ENCODE measurements around the gene EDNRA.
"Not testable (repeated sequence)": the region's sequence is repeated elsewhere in the genome, so short reads cannot be mapped to it uniquely, and the experiment has no call there.

EDNRA gene

DNA sequence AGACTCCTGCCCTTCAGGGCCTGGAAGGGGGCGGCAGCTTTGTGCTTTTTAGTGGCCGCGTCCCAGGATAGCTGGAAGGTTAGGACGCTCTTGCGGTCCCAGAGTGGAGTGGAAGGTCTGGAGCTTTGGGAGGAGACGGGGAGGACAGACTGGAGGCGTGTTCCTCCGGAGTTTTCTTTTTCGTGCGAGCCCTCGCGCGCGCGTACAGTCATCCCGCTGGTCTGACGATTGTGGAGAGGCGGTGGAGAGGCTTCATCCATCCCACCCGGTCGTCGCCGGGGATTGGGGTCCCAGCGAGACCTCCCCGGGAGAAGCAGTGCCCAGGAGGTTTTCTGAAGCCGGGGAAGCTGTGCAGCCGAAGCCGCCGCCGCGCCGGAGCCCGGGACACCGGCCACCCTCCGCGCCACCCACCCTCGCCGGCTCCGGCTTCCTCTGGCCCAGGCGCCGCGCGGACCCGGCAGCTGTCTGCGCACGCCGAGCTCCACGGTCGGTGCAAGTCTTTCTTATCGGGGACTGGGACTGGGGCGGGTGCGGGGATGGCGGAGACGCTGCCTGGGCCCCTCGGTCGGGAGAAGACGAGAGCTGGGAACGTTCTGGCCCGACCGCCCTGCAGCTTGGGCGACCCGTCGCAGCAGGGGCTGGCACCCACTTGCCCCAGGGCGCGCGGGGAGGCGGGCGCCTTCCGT, at the start of gene EDNRA:
TSS of gene EDNRA (plus strand) at position 207 of the 686 bp plus-strand sequence. CDS start 4,585 bp downstream, outside the sequence.
- DNase-seq: no peak

DNA sequence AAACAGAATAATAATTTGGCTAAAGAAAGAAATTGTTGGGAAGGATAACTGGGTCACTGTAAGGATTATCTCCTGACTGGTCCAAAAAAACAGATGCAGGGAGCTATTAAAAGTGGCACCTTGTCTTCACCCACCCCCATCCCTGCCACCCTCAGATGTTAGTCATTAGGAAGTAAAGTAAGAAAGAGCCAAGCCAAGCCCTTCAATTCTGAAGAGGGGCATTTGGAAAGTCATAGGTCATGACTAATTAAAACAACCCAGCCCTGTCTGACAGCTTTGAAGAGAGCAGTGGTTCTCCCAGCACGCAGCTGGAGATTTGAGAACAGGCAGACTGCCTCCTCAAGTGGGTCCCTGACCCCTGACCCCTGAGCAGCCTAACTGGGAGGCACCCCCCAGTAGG, 46.5 kb upstream of the EDNRA start:
- DNase-seq: not testable (repeated sequence)

DNA sequence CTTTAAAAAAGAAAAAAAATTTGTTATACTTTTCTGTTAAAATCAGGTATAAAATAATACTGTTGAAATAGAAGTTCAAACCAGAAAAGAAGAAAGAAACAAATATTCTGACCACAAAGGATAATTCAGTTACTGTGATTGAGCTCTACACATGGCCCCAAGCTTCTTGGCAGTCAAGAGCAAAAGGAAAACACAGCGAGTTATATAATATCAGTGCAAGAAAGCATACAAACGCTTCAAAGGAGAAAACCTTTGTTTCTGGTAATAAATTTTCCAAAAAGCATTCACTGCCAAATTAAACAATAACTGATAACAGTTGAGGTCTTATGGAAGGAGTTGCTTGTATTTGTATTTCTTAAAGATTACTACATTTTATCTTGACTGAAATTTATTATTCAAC, 40.5 kb upstream of the EDNRA start:
- no peak for DNase-seq

DNA sequence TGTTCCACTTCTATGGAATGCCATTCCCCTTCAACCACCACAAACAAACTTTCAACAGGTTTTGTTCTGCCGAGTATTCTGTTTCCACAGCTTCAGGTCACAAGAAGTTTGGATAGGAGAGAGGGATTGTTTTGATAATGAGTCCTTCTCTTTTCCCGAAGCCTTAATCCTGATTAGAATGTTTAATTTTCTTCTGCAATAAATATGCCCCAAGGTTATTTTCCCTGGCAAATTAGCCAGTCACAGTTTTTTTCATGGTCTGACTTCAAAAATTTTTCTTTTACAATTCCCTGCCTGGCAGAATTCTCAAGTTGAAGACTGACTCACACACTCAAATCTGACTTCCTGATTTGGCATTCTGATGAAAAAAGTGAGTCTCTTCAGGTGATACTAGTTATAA, 33.1 kb upstream of the EDNRA start:
- no peak for DNase-seq

DNA sequence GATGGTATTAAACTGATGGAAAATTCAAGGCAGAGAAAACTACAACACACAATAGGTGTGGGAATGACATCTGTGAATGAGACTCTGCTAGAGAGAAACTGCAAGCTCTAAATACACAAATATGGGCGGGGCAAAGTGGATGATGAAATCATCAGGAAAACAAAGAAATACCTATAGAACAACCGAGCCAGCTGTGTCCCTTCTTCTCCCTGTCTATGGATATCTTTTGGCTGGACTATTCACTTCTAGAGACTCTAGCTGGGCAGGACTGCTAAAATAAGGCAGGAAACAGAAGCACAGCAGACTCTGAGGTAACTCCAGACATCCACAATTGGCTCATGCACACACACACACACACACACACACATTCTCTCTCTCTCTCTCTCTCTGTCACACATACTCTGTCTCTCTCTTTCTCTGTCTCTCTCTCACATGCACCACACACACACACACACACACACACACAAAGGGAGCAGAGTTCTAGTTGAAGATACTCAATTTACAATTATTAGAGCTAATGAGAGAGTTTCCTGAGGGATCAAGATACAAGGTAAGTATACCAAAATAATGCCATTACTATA, 27.2 kb upstream of the EDNRA start:
- DNase-seq: no peak

DNA sequence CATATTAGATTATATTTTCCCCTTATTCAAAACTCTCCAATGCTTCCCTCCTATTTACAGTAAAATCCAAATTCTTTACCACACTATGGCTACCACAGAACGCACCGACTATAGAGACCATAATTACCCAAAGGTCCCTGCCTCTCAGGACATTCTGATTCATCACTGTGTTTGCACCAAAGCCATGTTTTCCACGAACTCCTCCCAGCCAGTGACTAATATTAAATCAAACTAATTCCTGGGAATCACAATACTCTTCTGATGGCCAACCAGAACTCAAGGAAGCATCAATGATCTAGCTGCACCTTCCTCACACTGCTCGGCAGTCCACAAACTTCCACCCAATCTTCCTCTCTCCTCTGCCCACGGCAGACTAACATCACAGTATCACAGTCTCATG, 24.2 kb upstream of the EDNRA start:
- no peak for DNase-seq

DNA sequence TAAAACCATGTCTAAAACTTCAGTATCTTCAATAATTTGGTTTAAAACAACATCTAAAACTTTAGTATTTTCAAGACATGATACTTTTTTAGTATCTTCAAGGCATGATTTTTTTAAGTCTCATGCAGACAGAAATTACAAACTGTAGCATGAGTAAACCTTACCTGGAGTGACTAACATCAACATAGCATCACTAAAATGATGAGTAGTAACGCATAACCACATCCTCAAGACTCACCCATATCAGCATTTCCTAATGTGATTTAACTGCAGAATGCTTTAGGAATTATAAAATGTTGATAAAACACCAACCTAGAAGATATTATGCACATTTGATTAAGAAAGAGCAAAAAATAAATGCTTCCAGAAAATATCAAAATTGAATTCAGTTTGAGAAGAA, 19.7 kb upstream of the EDNRA start:
- no peak for DNase-seq

DNA sequence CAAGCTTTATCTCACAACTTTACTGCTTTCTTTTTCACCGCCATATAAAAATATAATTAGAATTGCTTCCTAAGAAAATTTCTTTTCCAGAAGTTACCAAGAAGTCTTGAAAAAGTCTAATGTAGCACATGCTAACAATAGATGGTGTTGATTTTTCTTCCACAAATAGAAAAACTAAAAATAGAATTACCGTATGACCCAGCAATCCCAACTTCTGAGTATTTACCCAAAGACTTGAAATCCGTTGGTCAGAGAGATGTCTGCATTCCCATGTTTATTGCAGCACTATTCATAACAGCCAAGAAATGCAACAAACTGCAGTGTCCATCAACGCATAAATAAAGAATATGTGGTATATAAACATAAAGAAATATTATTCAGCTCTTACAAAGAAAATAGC, 17.8 kb upstream of the EDNRA start:
- no peak for DNase-seq

DNA sequence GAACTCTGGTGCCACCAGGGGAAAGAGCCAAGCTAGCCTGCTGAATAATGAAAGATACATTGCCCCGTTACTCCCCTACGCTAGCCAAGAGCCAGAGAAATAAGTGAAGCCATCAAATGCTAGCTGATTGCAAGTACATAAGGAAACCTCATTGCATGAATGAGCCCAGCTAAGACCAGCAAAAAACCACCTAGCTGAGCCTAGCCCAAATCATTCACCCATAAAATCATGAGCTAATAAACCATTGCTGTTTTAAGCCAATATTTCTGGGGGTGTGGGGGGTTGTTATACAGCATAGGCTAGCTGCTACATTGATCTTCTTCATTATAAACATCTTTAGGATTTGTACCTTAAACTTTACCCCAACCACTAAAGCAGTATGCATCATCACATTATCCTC, 15.4 kb upstream of the EDNRA start:
- DNase-seq: no peak

DNA sequence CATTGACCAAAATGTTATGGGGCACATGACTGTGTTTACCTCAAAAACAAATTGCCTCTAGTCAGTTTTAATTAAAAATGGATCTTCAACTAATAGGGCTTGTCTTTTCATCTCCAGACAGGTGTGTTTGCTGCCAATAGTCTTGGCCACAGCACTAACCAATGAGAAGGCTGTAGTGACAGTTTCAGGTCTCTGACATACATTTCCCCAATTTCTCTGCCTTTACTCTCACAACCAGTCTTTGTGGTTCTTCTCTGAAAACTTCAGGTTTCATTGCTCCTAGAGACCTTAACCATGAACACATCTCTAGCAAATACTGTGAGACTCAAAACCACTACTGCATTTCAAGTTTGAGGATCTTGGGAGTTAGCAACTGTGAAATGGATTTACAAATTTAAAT, 3.5 kb upstream of the EDNRA start:
- DNase-seq: no peak

DNA sequence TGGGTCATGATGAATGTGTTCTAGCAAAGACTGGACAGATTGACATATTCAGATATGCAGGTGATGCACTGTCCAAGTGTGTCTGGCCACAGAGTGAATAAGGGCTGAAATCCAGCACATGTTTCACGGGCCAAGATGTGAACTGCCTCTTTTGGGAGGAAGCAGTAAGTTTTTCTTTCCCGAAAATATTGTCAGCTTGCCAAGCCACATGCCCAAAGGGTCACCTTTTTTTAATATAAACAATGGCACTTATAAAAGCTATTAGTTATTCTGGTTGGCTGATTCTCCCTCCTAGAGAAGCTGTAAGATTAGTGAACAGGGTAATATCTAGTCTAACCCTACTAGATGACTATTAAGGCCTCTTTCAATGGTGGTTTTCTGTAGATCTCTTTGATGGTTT, 1.5 kb upstream of the EDNRA start:
- no peak for DNase-seq

DNA sequence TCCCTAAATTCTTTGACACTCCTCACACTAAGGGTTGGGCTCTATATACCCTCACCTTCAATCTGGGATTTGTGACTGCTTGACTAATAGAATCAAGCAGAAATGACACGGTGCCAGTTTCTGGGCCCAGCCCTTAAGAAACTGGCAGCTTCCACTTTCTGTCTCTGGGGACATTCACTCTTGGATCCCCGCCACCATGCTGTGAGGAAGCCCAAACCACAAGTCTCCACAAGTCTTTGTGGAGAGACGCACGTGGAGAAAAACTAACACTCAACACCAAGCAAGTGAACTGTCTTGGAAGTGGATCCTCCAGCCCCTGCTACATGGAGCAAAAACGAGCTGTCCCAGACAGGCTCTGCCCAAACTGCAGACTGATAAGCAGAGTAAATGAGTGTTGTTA, 1.1 kb upstream of the EDNRA start:
- DNase-seq: no peak

DNA sequence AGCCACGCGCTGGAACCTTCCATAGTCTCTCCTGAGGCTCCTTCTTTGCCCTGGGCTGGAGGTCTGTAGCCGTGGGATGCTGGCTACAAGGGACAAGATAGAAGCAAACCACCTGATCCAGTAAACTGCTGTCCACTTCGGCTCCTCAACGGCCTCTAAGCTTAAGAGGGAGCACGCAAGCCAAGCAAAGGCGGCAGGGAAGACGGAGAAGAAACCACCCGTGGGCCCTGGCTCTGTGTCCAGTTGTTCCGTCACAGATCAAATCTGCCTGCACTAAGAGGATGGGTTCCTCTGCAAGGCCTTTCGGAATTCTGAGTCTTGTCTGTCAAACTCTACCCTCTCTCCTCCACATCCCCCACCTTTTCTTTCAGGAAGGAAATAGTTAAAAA, 401 bp upstream of the EDNRA start:
- DNase-seq: no peak

DNA sequence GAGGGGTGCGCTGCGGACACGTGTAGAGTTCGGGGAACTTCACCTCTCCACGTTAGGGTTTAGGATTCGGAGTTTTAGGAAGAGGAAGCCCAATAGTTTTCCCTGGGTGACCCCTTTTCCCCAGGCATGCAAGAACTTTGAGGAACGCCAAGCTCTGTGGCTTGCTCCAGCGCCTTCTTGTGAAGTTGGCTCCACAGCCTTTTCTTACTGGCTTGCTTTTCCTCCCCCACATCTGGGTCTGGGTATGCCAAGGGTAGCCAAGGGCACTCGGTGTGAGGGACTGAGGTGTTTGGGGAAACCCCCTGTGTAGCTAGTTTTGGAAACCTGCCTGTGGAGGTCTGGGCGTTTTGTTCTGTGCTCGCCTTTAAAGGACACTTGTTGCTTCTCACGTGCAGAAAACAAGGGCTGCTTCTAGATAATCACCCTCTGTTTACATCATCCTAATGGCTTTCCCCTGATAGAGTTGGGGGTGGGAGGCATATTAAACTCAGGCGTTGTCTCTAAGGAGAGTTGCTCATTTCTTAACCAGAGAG, 746 bp downstream of the EDNRA start:
- no peak for DNase-seq

DNA sequence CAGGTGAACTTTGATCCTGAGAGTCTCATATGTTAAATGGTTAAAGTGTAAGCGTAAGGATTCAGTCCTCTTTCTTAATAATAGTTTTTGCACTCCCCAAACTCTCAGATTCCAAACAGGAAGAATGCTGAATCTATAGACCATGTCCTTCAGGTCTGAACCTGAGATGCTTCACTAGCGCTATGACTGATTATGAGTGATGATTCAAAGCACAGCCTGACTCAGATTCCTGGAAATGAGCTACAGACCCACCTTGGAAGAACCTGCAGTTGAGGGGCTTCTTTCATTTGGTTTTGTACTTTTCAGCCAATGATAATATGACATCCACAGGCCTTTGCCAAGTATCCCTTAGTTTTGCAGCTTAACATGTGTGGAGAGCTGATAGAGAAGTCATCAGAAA, 1.4 kb downstream of the EDNRA start:
- no peak for DNase-seq

DNA sequence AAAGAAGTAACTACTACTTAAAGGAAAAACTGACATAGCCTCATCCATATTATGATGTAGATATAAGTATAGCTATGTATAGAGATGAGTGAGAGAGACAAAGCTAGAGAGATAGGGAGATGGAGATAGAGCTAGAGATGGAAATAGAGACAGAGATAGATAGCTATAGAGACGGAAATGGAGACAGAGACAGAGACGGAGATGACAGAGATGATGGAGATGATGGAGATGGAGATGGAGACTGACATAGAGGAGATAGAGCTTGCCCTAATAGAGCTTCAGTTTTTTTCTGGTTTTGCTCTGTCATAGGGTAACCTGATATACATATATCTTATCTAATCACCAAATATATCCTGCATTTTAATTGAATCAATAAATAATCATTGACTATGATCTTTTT, 4.3 kb downstream of the EDNRA start:
- no peak for DNase-seq

DNA sequence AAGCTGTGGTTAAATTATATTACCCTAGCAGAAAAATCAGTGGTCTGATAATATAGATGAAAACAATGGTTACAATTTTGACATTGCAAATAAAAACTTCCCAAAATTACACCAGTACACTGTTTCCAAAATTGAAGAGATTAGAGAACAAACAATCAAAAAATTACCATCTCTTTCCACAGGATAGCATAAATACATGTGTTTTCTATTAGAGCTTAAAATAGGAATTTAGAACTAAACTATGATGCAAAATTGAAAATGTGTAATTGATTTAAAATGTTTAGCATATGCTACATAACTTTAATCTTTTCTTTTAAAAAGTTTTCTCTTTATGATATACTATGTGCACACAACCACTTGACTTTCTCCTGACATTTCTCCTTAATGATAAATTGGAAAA, 6.7 kb downstream of the EDNRA start:
- no peak for DNase-seq

DNA sequence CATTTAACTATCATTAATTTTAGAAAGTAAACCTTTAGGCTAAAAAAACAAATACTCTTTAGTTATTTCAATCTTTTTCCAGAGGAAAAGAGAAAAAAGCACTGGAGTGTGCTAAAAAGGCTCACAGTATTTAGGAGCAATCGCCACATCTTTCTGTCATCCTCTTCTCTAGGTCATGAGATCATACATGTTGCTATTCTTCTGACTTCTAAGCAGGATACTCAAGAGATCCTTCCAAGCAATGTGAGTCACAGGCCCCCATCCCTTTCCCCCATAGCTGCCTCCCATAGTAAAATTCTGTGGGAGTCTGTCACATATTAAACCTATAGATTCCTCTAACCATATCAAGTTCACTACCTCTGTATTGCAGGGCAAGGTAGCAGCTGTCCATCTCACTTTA, 7.7 kb downstream of the EDNRA start:
- DNase-seq: no peak

DNA sequence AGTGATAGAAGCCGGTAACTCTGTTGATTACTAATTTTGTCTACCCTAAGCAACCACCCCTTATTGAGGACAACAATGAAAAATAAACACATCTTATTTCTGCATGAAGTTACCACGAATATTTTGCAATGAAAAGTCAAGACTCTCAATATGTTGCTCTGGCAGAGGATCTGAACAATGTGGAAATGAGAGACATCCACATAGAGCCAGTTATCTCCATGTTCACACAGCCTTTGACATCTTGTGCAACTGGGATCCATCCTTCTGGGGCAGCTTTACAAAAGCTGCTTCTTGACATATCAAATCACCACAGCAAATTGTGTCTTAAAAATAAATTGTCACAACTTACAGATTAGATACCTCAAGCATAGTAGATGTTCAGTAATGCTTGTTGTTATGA, 10.2 kb downstream of the EDNRA start:
- DNase-seq: no peak

DNA sequence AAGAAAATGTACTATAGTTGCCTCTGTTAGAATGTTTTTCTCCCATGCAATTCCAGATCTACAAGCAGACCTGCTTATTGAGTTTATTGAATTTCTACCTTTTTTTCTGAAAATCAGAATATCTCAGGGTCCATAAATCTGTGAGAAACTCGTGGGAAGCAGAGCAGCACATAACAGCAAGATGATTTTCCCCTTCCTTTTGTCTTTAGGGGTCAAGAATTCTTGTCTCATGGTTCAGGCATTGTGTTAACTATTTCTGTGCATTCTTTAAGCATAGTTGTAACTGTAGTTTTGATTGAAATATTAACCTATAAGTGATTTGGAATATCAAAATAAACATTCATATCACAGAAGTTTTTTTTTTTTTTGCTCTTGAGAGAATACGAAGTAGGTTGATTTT, 11.4 kb downstream of the EDNRA start:
- no peak for DNase-seq

DNA sequence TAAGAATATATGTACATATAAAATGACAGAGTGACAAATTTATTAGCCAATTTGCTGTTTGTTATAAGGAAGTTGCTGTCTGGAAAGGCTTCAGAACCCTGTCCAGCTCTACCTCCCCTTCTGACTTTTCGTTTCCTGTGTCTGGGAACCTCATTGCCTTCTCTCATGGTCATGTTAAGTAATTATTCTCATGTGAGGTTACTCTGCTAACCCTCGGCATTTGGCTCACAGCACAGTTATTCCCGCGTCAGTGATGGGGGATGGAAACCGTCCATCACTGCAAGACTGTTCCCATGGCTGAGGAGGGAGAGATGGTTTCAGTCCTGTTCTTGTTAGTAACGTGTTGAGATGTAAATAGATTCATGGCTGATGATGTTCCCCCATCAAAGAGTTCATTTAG, 11.9 kb downstream of the EDNRA start:
- DNase-seq: no peak

DNA sequence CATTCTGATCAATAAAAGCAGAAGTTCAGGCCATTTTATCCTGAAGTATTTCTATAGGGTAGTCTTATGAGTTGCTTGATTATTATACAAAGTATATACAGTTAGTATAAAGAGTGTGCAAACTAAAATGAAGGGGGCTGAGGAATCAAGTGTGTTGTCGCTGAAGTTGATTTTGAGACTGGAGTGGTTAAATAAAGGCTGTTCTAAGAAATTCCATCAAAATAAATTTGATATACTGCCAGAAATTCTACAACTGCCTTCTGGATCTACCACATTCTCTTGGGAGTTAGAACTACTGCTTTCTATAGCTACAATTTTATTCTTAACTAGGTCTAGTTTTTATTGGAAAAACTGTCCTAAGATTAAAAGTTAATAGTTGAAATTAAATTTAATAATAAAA, 12.4 kb downstream of the EDNRA start:
- no peak for DNase-seq

DNA sequence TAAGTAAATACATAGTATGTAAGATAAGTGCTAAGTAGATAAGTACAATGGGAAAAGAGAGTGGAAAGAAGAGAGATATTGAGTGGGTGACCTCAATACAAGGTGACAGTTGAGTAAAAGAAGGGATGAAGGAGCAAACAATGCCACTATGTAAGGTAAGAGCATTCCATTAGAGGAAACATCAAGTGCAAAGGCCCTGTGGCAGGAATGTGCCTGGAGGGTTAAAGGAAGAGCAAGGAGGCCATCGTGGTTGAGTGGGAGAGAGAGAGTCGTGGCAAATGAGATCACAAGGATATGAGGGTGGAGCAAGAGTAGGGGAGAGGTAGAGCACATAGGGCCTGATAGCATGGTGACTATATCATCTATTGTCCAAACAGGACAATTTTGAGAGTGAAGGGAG, 13.4 kb downstream of the EDNRA start:
- no peak for DNase-seq

DNA sequence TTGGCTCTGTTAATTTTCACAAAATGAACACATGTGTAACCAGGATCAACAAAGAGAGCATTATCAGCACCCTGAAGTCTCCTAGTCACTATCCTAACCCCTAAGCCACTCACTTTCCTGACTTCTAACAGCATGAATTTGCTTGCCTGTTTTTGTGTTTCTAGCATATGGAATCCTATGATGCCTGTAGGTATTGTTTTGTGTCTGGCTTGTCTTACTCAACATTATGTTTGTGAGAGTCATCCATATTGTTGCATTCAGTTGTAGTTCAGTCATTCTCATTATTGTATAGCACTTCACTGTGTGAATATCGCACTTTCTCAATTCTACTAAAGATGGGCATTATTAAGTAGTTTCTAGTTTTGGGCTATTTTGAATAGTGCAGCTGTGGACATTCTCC, 15.6 kb downstream of the EDNRA start:
- DNase-seq: no peak

DNA sequence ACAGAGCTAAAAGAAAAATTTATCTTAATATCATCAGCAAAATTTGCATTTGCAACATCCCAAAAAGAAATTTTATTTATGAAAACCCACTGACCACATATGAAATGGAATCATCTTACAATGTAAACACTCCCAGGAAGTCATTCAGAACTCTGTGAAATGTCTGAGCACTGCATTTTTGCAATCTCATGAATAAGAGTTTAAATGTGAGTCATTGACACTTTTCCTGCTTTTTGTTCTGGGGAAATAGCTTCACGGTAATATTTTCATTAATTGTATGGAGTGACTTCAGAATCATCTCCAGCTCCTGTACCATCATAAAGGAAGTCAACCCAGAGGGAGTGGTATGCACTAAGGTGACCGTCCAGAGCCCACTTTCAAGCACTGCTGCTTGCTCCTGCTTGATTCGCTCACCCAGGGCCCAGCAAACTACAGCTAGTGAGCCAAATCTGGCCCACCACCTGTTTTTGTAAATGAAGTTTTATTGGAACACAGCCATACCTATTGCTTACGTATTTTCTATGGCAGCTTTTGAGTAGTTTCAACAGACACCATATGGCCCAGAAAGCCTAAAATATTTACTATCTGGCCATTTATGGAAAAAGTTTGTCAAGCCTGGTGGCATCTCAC, 17.2 kb downstream of the EDNRA start:
- no peak for DNase-seq
